Fibroblast of the aortic adventitia (primary cell): ENCODE measurements around the gene DDR2. TPM values are rescaled to one million over a fixed set of nuclear protein-coding genes. Genes with fewer than 3 reads are reported as not detected.

ENCODE experiments used
- DNase-seq: peaks from one replicate; pipeline ENCODE4 v3.0.0-alpha.2; 2010; ENCODE audit warnings: low read depth
- H3K4me3 ChIP-seq: 2 replicates; pipeline ENCODE4 v1.5.1; 2011; ENCODE audit warnings: low read depth, mild to moderate bottlenecking, control low read depth, low read length, moderate library complexity
- CTCF ChIP-seq: IDR thresholded peaks from 2 replicates; pipeline ENCODE4 v1.5.1; 2011; ENCODE audit warnings: mild to moderate bottlenecking, low read length, control low read depth, inconsistent platforms; ENCODE audit not compliant: insufficient read depth
- small RNA-seq: library from RNA; depleted of rRNA; stranded (forward); fragments of <200 nt; gene quantifications from one replicate; pipeline ENCODE3, GENCODE V24; 2012
- total RNA-seq: library from RNA; depleted of rRNA; stranded (reverse); fragments of >200 nt; gene quantifications from 2 replicates; pipeline ENCODE4 v1.2.3, GENCODE V29; 2012; ENCODE audit warnings: low replicate concordance

DDR2 gene
- total RNA-seq, 1 donor, result 379 TPM

- peak overlapping the region; percentile 64 for H3K4me3 ChIP-seq
- DNase-seq, result no peak
- no peak for TF ChIP-seq CTCF
These were observed 190.3 kb downstream of the DDR2 start for GRCh38 chr1:162822391-162823200.

GRCh38 chr1:162823231-162823630 is 191.0 kb downstream of the DDR2 start:
- DNase-seq, result no peak
- no peak overlapping the region for H3K4me3 ChIP-seq
- TF ChIP-seq CTCF, result no peak

- no peak for DNase-seq
- no peak for TF ChIP-seq CTCF
- H3K4me3 ChIP-seq, result no peak overlapping the region
These were observed 191.7 kb downstream of the DDR2 start for GRCh38 chr1:162823771-162824525.

GRCh38 chr1:162829268-162829667 is 197.0 kb downstream of the DDR2 start:
- DNase-seq, result no peak
- TF ChIP-seq CTCF, result no peak
- no peak overlapping the region for H3K4me3 ChIP-seq

GRCh38 chr1:162832470-162832869 is 200.2 kb downstream of the DDR2 start:
- no peak overlapping the region for H3K4me3 ChIP-seq
- no peak for DNase-seq

GRCh38 chr1:162835157-162835899 is 203.1 kb downstream of the DDR2 start:
- no peak overlapping the region for H3K4me3 ChIP-seq
- peak; percentile 62 for DNase-seq

More at GRCh38 chr1:162832470-162832869, 200.2 kb downstream of the DDR2 start:
- TF ChIP-seq CTCF, result no peak

More at GRCh38 chr1:162835157-162835899, 203.1 kb downstream of the DDR2 start:
- TF ChIP-seq CTCF, result no peak

Small RNA genes within 50 kb of the gene (small RNA-seq; reads per million reads assigned to genes)
- not detected for gene RN7SL861P

Other genes starting within 250 kb of the DDR2 start
- under 0.01 TPM in 1 of 2 replicates, not detected in the other for gene SH2D1B, start 220.3 kb upstream of the DDR2 start, total RNA-seq
- gene UHMK1, start 134.6 kb upstream of the DDR2 start, total RNA-seq, result 46.7 and 74.3 TPM in 2 replicates
- gene UAP1, start 70.7 kb upstream of the DDR2 start, total RNA-seq, result 109 and 112 TPM in 2 replicates
- 8.4 TPM in 2 replicates for gene HSD17B7, start 158.2 kb downstream of the DDR2 start, total RNA-seq
- gene CCDC190, start 228.7 kb downstream of the DDR2 start, total RNA-seq, result 0.16 and 4.6 TPM in 2 replicates